Activated CD4-positive, alpha-beta T cell treated with anti-CD3 and anti-CD28 coated beads, Interleukin-10, Interleukin-2, amounts not matched to agents 100 ng/mL and 50 ng/mL, durations not matched to agents 16 hours and 8 hours (primary cell): ENCODE measurements around the gene DLG2.
A peak's percentile ranks its signal among the peaks of the same experiment; 100 is the strongest.
"Not testable (repeated sequence)": the region's sequence is repeated elsewhere in the genome, so short reads cannot be mapped to it uniquely, and the experiment has no call there.

Experiments used
- DNase-seq: peaks from one replicate; pipeline ENCODE4 v3.0.0-alpha.2; 2020

Gene DLG2

DNA sequence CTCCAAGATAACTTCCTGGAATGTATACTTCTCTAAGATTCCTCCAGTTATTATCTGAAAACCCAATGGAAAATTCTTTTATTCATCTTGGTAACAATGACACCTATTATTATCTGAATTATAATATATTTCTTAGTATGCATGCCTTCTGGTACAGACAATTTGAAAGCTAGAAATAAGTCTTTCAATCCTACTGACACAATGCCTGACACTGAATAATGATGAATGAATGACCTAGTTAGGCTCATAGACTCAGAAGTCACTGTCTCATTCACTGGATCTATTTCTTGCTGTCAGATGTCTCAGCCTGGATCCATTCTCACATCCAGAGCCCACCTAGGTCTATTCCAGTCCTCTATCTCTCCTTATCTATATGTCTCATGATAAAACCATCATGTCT lies 1214.3 kb downstream of the DLG2 start:
- no peak for DNase-seq

GRCh38 chr11:84408946-84409411 lies 1218.2 kb downstream of the DLG2 start:
- no peak for DNase-seq

GRCh38 chr11:84407091-84407490 lies 1220.1 kb downstream of the DLG2 start:
- no peak for DNase-seq

GRCh38 chr11:84398017-84398626 lies 1229.0 kb downstream of the DLG2 start:
- no peak for DNase-seq

DNA sequence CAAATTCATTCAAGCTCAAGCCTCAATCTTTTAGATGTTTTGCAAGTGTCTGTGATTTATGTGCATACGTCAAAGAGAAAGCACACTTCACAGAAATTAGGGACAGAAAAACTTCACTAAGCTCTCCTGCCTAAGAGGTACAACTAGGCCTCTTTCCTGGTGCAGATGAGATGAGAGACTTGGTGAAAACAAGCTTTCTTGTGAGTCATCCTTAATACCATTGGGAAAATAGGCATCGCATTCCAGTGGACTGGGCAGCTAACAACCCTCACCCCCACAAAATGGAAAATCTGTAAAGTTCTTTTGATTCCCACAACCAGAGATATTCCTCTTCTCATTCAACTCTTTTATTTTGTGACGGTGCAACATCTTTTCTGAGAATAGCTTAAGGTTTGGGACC lies 1230.6 kb downstream of the DLG2 start:
- DNase-seq: no peak

DNA sequence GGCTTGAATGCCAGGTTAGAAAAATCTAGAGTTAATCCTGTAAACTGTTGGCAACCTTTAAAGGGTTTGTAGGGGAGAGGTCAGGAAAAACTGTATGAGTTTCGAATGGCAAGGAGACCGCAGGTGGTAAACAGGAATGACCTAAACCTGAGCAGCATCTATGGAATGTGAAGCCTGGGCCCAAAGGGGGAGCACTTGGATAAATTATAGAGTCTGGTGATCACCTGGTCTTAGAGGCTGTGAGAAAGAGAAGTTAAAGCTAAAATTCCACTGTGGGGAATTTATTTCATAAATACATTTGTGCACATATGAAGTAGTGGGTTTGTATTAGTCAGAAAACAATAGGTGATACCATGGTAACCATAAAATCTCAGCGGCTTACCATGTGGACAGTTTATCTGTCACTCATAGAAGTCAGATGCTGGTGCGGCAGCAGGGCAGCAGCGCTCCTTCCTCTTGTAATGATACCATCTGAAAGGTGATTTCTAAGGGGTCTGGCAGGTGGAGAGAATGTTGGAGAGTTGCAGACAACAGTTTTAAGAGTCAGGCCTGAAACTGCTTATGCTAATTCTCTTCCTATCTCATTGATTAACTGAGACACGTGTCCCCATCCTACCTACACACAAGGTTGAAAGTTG lies 1236.6 kb downstream of the DLG2 start:
- no peak for DNase-seq

GRCh38 chr11:84389696-84390095 lies 1237.4 kb downstream of the DLG2 start:
- DNase-seq: no peak

DNA sequence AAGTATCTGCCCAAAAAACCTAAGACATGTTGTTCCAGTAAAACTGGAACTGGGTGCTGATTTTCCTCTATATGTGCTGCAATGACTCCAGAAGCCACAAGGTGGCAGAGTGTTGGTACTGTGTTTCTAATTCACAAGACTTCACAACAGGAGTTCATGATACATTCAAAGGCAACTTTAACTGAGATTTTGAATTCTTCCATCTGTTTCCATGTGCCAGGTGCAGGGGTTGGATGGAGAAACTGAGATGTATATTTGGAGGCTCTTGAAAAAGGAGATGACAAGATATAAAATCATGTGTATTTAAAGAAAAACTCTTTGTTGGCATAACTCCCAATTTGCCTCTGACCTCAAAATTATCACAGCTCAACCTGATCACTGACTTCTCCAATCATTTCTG lies 1242.4 kb downstream of the DLG2 start:
- peak; percentile 45 for DNase-seq

DNA sequence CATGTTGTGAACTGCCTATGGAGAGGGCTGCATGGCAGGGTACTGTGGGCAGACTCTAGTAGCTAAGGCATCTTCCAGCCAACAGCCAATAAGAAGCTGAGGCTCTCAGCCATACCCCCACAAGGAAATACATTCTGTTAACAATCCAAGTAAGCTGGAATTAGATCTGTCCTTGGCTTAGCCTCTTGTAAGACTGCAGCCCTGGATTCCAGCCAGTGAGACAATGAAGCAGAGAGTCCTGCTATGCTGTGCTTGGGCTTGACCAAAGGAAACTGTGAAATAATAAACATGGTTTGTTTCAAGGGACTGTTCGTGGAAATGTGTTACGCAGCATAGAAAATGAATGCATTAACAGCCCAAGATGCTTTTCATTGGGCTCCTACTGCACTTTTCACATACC lies 1243.6 kb downstream of the DLG2 start:
- DNase-seq: no peak

- DNase-seq: no peak
Observed at GRCh38 chr11:84381666-84382065, 1245.5 kb downstream of the DLG2 start.

GRCh38 chr11:84372381-84372950 lies 1254.7 kb downstream of the DLG2 start:
- DNase-seq: no peak

- no peak for DNase-seq
Observed at GRCh38 chr11:84358034-84358433, 1269.1 kb downstream of the DLG2 start.

DNA sequence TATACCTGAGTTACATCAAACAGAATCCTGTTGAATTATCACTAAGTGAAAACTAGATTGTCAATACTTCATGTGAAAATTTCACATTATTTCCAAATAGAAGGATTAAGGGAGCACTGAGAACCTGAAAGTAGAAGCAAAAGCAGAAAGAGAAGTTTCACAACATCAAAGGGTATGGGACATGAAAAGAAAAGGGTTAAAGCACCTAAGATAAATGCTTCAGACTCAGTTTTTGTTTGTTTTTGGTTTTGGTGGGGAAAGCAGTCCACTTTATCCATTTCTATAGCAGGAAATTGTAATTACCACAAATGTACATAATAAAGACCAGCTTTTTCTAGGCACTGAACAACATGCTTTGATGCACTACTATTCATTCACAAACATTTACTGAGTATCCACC lies 1271.2 kb downstream of the DLG2 start:
- DNase-seq: no peak

- no peak for DNase-seq
Observed at GRCh38 chr11:84345597-84345996, 1281.5 kb downstream of the DLG2 start.

- no peak for DNase-seq
Observed at GRCh38 chr11:84345027-84345426, 1282.1 kb downstream of the DLG2 start.

DNA sequence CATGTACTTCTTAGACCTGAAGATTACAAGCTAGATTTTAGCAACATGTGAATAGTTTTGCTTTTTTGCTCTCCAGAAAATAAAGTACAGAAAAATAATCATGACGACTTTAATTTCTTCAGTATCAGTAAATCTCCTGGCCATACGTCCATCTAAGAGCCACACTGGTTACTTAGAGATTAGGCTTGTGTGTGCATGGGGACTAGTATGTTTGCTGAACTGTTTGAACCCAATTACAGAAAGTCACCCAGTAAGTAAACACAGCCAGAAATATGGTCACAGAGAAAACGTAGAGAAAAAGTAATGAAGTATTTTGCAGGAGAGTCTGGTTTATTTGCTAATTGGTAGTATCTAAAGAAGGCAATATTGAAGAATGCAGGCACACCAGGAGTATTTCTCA lies 1287.3 kb downstream of the DLG2 start:
- DNase-seq: no peak

DNA sequence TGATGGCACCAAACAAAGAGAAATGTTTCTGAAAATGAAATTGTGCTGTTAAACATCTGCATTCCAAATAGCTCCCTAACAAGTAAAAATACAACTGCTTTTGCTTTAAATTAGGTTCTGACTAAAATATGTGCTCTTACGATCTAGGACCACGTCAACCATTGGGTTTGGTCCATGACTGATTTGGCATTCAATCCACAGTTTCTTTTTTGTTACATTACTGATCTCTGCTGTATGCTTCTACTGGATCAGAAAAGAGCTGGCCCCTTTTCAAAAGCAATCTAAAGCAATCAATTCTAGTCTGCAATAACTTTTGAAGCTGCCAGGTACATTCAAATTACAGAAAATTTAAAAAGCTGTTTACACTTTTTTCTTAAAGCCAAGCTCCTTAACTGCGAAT lies 1293.9 kb downstream of the DLG2 start:
- no peak for DNase-seq

- no peak for DNase-seq
Observed at GRCh38 chr11:84322211-84322610, 1304.9 kb downstream of the DLG2 start.

GRCh38 chr11:84319863-84320262 lies 1307.3 kb downstream of the DLG2 start:
- no peak for DNase-seq

DNA sequence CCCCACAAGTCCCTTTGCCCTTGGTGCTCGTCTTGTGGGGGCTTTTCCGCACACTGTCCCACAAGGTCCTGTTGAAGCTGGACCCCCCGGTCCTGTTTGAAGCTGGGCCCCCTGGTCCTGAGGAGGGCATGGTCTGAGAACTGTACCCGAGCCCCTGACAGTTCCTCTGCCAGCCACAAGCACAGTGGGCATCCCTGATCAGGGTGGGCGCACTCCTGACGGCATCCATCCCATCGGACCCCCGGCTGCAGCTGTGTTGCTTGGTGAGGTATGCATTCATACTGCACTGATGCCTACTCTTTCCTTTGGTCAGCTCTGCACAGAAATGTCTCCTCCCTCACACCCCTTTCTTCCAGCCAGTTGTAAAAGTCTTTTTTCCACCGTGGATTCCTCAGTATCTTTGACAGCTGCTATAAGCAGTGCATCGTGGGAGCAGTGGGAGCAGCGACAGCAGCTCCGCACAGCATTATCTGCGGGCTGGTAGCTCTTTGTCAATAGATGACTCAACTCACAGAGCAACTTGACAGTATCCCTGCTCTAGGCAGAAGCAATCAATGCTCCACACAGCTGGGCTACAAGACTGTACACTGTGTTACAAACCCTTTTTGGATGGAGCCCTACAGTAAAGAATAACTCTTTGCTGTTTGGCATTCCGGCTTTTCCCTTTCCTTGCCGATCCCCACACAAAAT lies 1310.1 kb downstream of the DLG2 start:
- no peak for DNase-seq

DNA sequence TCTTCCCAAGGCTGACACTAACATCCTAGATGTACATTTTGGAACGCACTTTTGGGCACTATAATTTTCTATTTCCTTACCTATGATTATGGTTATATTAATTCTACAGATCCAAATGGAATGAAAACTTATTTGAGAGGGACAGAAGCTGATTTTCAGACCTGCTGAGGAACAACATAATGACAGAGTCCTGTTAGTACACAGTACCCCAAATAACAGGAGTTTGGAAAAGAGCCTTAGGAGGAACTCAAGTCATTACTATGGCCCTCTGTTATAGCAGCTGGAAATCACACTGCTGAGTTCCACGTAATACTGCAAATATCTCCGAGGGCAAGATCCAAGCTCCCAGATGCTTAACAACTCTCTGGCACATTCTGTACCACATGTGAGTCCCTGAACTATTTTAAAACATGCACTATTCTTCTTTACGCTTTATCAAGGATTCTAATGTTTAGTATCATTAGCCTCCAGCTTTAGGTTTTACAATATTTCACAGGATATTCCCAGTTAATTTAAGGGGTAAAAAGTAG lies 1313.2 kb downstream of the DLG2 start:
- DNase-seq: no peak

GRCh38 chr11:84310268-84310667 lies 1316.9 kb downstream of the DLG2 start:
- DNase-seq: no peak

GRCh38 chr11:84308491-84308890 lies 1318.7 kb downstream of the DLG2 start:
- DNase-seq: not testable (repeated sequence)

- DNase-seq: no peak
Observed at GRCh38 chr11:84300092-84300491, 1327.1 kb downstream of the DLG2 start.
